Liver (tissue), 3 donors: ENCODE results near the gene SLC12A1.

ENCODE experiments used
- FOXA1 ChIP-seq: IDR thresholded peaks from 2 replicates; pipeline ENCODE4 v1.6.1; 2016; ENCODE audit warnings: antibody characterized with exemption
- FOXA2 ChIP-seq: IDR thresholded peaks from 2 replicates; pipeline ENCODE4 v1.6.1; 2016; ENCODE audit warnings: antibody characterized with exemption
- GABPA ChIP-seq, 2 donors: IDR thresholded peaks in 1 of 2; conservative IDR thresholded peaks in 1 of 2; 2 replicates each; pipeline ENCODE4 v1.6.1; 2016; ENCODE audit warnings: antibody characterized with exemption in 2 of 2, mild to moderate bottlenecking in 1 of 2, moderate library complexity in 1 of 2
- HNF4A ChIP-seq, 2 donors: conservative IDR thresholded peaks; 2 replicates each; pipeline ENCODE4 v1.6.1; 2016; ENCODE audit warnings: antibody characterized with exemption in 2 of 2, mild to moderate bottlenecking in 2 of 2
- RAD21 ChIP-seq, 2 donors: IDR thresholded peaks; 2 replicates each; pipeline ENCODE4 v1.6.1; 2016; ENCODE audit warnings: antibody characterized with exemption in 2 of 2, mild to moderate bottlenecking in 2 of 2
- RXRA ChIP-seq, 2 donors: IDR thresholded peaks; 2 replicates each; pipeline ENCODE4 v1.6.1; 2017 to 2018; ENCODE audit warnings: antibody characterized with exemption in 2 of 2, mild to moderate bottlenecking in 1 of 2
- SP1 ChIP-seq: IDR thresholded peaks from 2 replicates; pipeline ENCODE4 v1.6.1; 2018; ENCODE audit warnings: antibody characterized with exemption, mild to moderate bottlenecking
- TAF1 ChIP-seq: conservative IDR thresholded peaks from 2 replicates; pipeline ENCODE4 v1.6.1; 2016; ENCODE audit warnings: antibody characterized with exemption, mild to moderate bottlenecking
- YY1 ChIP-seq: IDR thresholded peaks from 2 replicates; pipeline ENCODE4 v1.6.1; 2016; ENCODE audit warnings: antibody characterized with exemption, mild to moderate bottlenecking
- TF ChIP-seq, protein P1 (sequence below): fragments of 150-350 bp; IDR thresholded peaks from 2 replicates; pipeline ENCODE4 v1.5.1; 2017; ENCODE audit warnings: improper control_type of control experiment, low read depth, low read length; ENCODE audit not compliant: missing input control
- TF ChIP-seq, protein P2 (sequence below): IDR thresholded peaks from 2 replicates; pipeline ENCODE4 v1.6.1; 2016; ENCODE audit warnings: antibody characterized with exemption
- TF ChIP-seq, protein P3 (sequence below): IDR thresholded peaks from 2 replicates; pipeline ENCODE4 v1.6.1; 2016; ENCODE audit warnings: antibody characterized with exemption
- TF ChIP-seq, protein P4 (sequence below): IDR thresholded peaks from 2 replicates; pipeline ENCODE4 v1.6.1; 2016; ENCODE audit warnings: antibody characterized with exemption
- TF ChIP-seq, protein P5 (sequence below): IDR thresholded peaks from 2 replicates; pipeline ENCODE4 v1.6.1; 2016; ENCODE audit warnings: antibody characterized with exemption, mild to moderate bottlenecking
- donor health status: healthy.
- donor health status: healthy.

DNA sequence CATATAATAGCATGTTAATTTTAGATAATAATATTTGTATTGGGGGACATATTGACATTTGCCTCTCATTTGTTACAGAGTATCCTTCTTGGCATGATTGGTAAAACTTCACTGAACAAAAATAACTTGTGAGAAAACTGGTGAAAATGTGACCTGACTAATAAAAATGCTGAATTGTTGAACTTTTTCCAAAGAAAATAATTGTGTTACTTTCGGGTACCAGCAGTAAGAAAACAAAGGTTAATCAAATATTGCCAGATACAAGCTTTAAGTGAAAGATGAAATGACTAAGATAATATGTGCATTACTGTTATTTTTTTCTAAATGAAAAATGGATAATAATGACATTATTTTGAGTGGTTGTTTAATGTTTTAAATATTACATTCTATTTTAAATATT lies 15.2 kb downstream of the SLC12A1 start:
- TF ChIP-seq, protein P1, sequence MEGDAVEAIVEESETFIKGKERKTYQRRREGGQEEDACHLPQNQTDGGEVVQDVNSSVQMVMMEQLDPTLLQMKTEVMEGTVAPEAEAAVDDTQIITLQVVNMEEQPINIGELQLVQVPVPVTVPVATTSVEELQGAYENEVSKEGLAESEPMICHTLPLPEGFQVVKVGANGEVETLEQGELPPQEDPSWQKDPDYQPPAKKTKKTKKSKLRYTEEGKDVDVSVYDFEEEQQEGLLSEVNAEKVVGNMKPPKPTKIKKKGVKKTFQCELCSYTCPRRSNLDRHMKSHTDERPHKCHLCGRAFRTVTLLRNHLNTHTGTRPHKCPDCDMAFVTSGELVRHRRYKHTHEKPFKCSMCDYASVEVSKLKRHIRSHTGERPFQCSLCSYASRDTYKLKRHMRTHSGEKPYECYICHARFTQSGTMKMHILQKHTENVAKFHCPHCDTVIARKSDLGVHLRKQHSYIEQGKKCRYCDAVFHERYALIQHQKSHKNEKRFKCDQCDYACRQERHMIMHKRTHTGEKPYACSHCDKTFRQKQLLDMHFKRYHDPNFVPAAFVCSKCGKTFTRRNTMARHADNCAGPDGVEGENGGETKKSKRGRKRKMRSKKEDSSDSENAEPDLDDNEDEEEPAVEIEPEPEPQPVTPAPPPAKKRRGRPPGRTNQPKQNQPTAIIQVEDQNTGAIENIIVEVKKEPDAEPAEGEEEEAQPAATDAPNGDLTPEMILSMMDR = no peak
- TF ChIP-seq YY1 (no peak), RAD21 (IDR thresholded peaks at IDR 0.05) (no peak), RXRA (IDR thresholded peaks at IDR 0.05) (no peak), GABPA (IDR thresholded peaks at IDR 0.05 in 1 of 2, conservative IDR thresholded peaks at IDR 0.05 in 1 of 2) (no peak), TAF1 (no peak), SP1 (no peak), FOXA1 (no peak), FOXA2 (no peak), HNF4A (conservative IDR thresholded peaks at IDR 0.05) (no peak)
- TF ChIP-seq, protein P2, sequence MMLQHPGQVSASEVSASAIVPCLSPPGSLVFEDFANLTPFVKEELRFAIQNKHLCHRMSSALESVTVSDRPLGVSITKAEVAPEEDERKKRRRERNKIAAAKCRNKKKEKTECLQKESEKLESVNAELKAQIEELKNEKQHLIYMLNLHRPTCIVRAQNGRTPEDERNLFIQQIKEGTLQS = no peak
- TF ChIP-seq, protein P3, sequence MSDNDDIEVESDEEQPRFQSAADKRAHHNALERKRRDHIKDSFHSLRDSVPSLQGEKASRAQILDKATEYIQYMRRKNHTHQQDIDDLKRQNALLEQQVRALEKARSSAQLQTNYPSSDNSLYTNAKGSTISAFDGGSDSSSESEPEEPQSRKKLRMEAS = no peak
- TF ChIP-seq, protein P4, sequence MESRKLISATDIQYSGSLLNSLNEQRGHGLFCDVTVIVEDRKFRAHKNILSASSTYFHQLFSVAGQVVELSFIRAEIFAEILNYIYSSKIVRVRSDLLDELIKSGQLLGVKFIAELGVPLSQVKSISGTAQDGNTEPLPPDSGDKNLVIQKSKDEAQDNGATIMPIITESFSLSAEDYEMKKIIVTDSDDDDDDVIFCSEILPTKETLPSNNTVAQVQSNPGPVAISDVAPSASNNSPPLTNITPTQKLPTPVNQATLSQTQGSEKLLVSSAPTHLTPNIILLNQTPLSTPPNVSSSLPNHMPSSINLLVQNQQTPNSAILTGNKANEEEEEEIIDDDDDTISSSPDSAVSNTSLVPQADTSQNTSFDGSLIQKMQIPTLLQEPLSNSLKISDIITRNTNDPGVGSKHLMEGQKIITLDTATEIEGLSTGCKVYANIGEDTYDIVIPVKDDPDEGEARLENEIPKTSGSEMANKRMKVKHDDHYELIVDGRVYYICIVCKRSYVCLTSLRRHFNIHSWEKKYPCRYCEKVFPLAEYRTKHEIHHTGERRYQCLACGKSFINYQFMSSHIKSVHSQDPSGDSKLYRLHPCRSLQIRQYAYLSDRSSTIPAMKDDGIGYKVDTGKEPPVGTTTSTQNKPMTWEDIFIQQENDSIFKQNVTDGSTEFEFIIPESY = no peak
- TF ChIP-seq, protein P5, sequence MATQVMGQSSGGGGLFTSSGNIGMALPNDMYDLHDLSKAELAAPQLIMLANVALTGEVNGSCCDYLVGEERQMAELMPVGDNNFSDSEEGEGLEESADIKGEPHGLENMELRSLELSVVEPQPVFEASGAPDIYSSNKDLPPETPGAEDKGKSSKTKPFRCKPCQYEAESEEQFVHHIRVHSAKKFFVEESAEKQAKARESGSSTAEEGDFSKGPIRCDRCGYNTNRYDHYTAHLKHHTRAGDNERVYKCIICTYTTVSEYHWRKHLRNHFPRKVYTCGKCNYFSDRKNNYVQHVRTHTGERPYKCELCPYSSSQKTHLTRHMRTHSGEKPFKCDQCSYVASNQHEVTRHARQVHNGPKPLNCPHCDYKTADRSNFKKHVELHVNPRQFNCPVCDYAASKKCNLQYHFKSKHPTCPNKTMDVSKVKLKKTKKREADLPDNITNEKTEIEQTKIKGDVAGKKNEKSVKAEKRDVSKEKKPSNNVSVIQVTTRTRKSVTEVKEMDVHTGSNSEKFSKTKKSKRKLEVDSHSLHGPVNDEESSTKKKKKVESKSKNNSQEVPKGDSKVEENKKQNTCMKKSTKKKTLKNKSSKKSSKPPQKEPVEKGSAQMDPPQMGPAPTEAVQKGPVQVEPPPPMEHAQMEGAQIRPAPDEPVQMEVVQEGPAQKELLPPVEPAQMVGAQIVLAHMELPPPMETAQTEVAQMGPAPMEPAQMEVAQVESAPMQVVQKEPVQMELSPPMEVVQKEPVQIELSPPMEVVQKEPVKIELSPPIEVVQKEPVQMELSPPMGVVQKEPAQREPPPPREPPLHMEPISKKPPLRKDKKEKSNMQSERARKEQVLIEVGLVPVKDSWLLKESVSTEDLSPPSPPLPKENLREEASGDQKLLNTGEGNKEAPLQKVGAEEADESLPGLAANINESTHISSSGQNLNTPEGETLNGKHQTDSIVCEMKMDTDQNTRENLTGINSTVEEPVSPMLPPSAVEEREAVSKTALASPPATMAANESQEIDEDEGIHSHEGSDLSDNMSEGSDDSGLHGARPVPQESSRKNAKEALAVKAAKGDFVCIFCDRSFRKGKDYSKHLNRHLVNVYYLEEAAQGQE = no peak
